ENCODE data around the gene RORC.
A peak's percentile ranks its signal among the peaks of the same experiment; 100 is the strongest.
"Not testable (repeated sequence)": the region's sequence is repeated elsewhere in the genome, so short reads cannot be mapped to it uniquely, and the experiment has no call there.

Gene RORC

DNA sequence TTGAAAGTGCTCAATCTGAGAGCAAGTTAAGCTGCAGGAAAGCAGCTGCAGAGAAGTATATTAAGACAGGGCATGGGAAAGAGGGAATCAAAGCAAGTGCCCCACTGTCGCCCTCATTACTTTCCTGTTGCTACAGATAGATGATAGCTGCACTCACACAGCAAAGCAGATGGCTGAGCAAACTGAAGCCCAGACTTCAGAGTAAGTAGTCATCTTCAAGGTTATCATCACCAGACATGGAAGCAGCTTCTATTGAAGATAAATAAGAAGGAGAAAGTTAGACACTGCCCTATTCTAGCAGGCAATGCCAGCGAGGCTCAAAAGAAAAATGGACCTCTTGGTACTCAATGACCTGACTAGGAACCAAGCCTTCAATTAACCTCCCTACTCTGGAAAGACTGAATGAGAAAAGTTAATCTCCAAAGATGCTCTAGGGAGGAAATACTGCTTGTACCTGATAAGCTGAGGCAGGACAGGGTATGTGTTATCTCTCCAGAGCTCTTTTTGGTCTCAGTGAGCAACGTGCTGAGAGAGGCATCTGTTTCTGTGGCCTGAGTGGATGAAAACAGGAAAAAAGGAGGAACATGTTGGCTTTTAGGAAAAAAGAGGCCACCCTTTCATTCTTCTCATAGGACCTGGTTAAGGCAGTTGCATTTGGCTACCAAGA, 57.2 kb downstream of the RORC start:
- DNase-seq (ENCODE audit: low read depth) = no peak

DNA sequence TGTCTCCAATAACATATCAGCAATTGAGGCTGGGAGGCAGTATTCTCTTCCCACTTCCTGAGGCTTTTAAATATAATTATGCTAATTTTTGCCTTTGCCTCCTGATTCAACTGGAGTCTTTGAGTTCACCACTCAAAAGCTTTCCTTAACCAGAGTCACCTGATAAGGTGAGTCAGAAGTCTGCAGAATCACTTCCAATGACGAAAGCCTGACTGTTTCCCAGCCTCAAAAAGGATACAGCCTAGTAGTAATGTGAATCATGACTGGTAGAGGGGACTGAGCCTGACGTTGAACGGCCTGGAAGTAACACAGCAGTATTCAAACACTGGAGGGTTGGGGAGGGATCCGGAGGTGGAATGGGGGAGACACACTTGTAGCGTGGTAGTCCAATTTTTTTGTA, 57.9 kb downstream of the RORC start:
- DNase-seq (ENCODE audit: low read depth) = no peak

DNA sequence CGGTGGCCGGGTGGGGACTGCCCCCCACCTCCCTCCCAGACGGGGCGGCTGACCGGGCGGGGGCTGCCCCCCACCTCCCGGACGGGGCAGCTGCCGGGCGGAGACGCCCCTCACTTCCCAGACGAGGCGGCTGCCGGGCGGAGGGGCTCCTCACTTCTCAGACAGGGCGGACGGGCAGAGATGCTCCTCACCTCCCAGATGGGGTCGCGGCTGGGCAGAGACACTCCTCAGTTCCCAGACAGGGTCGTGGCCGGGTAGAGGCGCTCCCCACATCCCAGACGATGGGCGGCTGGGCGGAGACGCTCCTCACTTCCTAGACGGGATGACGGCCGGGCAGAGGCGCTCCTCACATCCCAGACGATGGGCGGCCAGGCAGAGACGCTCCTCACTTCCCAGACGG, 62.3 kb downstream of the RORC start:
- not testable (repeated sequence) for DNase-seq (ENCODE audit: low read depth)

DNA sequence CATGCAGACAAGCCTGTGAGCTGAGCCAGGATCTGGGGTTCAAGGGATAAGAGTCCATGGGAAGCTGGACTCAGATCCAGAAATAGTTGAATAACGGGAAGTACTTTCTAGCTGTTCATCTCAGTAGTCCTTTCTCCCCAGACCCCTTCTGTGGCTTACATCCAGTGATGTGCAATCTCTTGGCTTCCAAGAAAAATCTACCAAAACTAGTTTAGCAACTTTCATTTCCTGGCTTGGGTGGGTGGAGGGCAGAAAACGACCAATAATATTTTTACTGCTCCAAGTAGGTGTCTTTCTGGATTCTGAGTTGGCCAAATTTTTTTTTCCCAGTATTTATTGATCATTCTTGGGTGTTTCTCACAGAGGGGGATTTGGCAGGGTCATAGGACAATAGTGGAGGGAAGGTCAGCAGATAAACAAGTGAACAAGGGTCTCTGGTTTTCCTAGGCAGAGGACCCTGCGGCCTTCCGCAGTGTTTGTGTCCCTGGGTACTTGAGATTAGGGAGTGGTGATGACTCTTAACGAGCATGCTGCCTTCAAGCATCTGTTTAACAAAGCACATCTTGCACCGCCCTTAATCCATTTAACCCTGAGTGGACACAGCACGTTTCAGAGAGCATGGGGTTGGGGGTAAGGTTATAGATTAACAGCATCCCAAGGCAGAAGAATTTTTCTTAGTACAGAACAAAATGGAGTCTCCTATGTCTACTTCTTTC, 63.1 kb downstream of the RORC start:
- DNase-seq (ENCODE audit: low read depth) = not testable (repeated sequence)

DNA sequence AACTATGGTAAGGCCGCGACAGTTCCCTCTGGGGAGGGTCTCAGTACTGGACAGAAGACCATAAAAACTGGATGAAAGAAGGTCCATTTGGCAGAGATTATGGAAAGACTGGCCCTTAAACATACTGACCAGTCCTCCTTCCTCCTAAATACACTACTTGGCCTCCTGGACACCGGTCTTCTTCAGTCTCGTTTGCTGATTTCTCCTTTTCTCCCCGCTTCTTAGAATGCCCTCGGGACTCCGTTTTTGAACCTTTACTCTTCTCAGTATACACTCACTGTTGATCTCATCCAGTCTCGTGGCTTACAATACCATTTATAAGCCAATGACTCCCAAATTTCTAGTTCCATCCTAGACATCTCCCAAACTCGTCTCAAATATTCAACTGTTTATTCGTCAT, 67.6 kb downstream of the RORC start:
- no peak for DNase-seq (ENCODE audit: low read depth)

DNA sequence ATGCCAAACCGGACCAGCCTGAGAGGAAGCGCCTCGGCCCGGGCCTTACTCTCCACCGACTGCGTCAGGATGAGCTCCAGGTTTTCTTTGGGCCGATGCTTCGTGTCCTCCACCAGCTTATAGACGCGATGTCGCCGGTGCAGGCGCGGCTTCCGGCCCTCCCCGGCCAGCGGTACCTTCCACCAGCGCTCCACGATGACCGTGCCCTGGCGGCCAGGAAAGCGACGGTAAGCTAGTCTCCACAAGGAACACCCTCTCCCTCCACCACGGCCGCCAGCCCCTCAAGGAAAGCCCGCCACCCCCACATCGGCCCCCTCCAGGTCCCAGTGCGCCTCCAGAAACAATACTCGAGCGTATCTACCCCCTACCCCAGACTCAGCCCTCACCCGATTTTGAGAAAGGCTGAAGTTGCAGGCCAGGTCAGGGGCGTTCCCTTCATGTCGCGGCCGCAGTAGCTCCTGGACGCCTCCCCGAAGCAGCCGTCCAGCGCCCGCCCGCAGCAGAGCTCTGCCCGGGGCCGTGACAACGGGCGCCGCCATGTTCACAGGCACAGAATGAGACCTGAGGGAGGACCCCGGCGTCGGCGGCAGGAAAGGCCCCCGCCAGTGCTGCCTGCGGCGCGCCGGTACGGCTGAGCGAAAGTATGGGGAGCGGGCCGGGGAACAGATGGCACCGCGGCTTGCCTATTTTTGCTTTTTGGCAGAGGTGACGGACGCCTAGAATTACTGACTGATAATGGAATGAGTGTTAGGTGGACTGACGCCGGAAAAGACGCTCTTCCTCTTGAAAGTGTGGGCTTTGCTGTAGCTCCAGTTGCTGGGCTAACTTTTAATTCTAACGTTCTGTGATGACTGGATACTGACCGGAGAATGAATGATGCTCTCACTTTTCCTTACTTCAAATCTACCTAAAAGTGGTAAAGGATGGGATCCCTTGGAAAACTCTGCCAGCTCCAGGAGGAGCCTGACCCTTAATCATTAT, 68.4 kb downstream of the RORC start, which contains the start of gene MRPL9:
MRPL9 (minus strand) TSS at position 556 of the 981 bp plus-strand sequence; CDS start at position 539, 17 bp downstream.
- DNase-seq (ENCODE audit: low read depth) = peak; percentile 55

DNA sequence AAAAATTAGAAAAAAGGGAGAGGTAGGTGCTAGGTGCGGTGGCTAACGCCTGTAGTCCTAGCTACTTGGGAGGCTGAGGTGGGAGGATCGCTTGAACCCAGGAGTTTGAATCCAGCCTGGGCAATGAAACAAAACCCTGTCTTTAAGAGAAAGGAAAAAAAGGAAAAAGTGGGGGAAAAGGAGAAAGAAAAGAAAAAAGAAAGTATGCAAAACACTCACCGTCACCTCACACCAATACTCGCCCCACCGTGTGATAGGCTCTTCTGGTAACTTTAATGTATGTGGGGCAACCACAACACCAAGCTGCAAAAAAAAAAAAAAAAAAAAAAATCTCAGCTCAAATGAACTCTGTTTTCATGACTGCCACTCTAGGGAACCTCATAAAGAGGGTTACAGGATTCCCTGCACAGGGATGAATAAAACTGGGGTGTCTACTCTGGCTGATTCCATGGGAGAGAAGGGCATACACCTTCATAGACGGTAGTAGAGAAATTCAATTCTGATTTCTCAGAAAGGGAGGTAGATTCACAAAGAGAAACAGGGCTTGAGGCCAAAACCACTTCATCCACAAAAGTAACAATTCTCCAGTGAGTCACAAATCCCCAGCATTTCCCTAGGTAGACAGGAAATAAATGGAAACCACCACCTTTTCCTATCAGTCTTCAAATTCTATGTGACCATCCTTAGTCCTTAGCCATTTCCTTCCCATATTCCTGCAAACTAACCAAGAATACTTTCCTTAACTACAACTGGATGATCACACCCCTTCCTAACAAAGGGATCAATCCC, 70.8 kb downstream of the RORC start:
- DNase-seq (ENCODE audit: low read depth) = no peak

DNA sequence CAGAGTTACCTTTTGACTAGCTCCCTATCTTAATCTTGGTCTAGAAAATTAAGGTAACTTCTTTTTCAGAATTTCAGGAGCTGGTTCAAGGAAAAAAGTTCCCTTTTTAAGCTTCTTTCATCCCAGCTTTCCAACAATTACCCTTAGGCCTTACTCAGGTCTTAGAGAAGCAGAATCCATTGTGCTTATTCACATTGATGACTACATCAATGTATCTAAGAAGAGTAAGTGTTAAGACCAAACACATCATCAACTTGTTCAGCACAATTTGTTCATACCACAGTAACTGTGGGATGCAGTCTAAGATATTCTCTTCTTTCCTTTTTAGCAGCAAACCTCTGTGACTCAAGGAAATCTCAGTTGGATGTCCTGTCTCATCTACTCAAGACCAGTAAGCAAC, 72.4 kb downstream of the RORC start:
- no peak for DNase-seq (ENCODE audit: low read depth)

DNA sequence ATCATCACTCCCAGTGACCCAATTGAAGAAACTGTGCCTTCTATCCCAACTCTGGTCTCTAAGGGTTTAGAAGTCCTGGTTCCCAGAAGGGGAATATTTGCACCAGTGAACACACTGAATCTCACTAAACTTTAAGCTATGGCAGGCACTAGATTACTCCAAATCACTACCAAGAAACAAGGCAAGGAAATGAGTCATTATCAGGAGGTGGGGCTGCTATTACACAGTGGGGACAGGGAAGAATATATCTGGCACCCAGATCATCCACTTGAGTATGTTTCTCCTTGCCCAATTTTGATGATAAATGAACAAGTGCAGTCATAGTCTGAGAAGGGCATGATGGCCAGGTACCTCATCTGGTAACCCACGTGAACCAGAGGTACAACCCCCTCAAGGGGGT, 75.3 kb downstream of the RORC start:
- peak; percentile 0 for DNase-seq (ENCODE audit: low read depth)
